H9 (cell line): ENCODE data around the gene RELCH. TPM values are rescaled to one million over a fixed set of nuclear protein-coding genes. Genes with fewer than 3 reads are reported as not detected.

ENCODE experiments used
- DNase-seq: peaks from one replicate; pipeline ENCODE4 v3.0.0-alpha.2; 2017
- H2AFZ ChIP-seq: one replicate; pipeline ENCODE4 v1.6.1; 2013; ENCODE audit warnings: mild to moderate bottlenecking, low read length, control low read depth, moderate library complexity
- H2AK5ac ChIP-seq: 2 replicates; pipeline ENCODE4 v1.6.1; 2013; ENCODE audit warnings: low read length, control low read depth, mixed read lengths; ENCODE audit not compliant: insufficient read length
- H2BK120ac ChIP-seq: one replicate; pipeline ENCODE4 v1.6.1; 2013; ENCODE audit warnings: low read depth, mild to moderate bottlenecking, low read length, control low read depth, inconsistent platforms; ENCODE audit not compliant: poor library complexity, severe bottlenecking
- H2BK12ac ChIP-seq: 2 replicates; pipeline ENCODE4 v1.6.1; 2013; ENCODE audit warnings: low read length, control low read depth, mixed read lengths, low read depth; ENCODE audit not compliant: insufficient read length
- H2BK15ac ChIP-seq: 2 replicates; pipeline ENCODE4 v1.6.1; 2013; ENCODE audit warnings: low read depth, low read length, control low read depth
- H2BK20ac ChIP-seq: one replicate; pipeline ENCODE4 v1.6.1; 2013; ENCODE audit warnings: low read depth, mild to moderate bottlenecking, low read length, control low read depth, inconsistent platforms; ENCODE audit not compliant: poor library complexity, severe bottlenecking
- H2BK5ac ChIP-seq: 2 replicates; pipeline ENCODE4 v1.6.1; 2013; ENCODE audit warnings: low read length, control low read depth, mixed read lengths; ENCODE audit not compliant: insufficient read length
- H3K14ac ChIP-seq: 2 replicates; pipeline ENCODE4 v1.6.1; 2013; ENCODE audit warnings: low read length, control low read depth; ENCODE audit not compliant: insufficient read depth
- H3K18ac ChIP-seq: 2 replicates; pipeline ENCODE4 v1.6.1; 2013; ENCODE audit warnings: low read depth, mild to moderate bottlenecking, mixed read lengths, low read length, control low read depth; ENCODE audit not compliant: insufficient read length
- H3K23ac ChIP-seq: 2 replicates; pipeline ENCODE4 v1.6.1; 2013; ENCODE audit warnings: low read length, control low read depth, mixed read lengths, low read depth; ENCODE audit not compliant: insufficient read length
- H3K23me2 ChIP-seq: 2 replicates; pipeline ENCODE4 v1.6.1; 2013; ENCODE audit warnings: low read depth, mild to moderate bottlenecking, mixed read lengths, low read length, control low read depth; ENCODE audit not compliant: insufficient read length, poor library complexity, severe bottlenecking
- H3K27ac ChIP-seq: 2 replicates; pipeline ENCODE4 v1.5.1; 2013; ENCODE audit warnings: low read length, control low read depth, mixed read lengths, low read depth; ENCODE audit not compliant: insufficient read length
- H3K27me3 ChIP-seq: 2 replicates; pipeline ENCODE4 v1.6.1; 2013; ENCODE audit warnings: low read length, control low read depth, inconsistent platforms; ENCODE audit not compliant: insufficient read depth
- H3K4ac ChIP-seq: 2 replicates; pipeline ENCODE4 v1.6.1; 2013; ENCODE audit warnings: low read depth, mild to moderate bottlenecking, control low read depth, inconsistent platforms, low read length, moderate library complexity
- H3K4me1 ChIP-seq: 2 replicates; pipeline ENCODE4 v1.6.1; 2013; ENCODE audit warnings: low read length, control low read depth, inconsistent platforms; ENCODE audit not compliant: insufficient read depth
- H3K4me2 ChIP-seq: 2 replicates; pipeline ENCODE4 v1.6.1; 2013; ENCODE audit warnings: low read length, control low read depth, mixed read lengths; ENCODE audit not compliant: insufficient read length, insufficient read depth
- H3K56ac ChIP-seq: 2 replicates; pipeline ENCODE4 v1.6.1; 2013; ENCODE audit warnings: low read depth, mild to moderate bottlenecking, mixed read lengths, low read length, control low read depth; ENCODE audit not compliant: insufficient read length
- H3K79me1 ChIP-seq: 2 replicates; pipeline ENCODE4 v1.6.1; 2013; ENCODE audit warnings: low read depth, mild to moderate bottlenecking, moderate library complexity, low read length, control low read depth, inconsistent platforms; ENCODE audit not compliant: insufficient read depth, poor library complexity, severe bottlenecking
- H3K79me2 ChIP-seq: 2 replicates; pipeline ENCODE4 v1.6.1; 2013; ENCODE audit warnings: low read length, control low read depth, inconsistent platforms; ENCODE audit not compliant: insufficient read depth
- H3K9ac ChIP-seq: 2 replicates; pipeline ENCODE4 v1.6.1; 2013; ENCODE audit warnings: low read length, control low read depth, mixed read lengths; ENCODE audit not compliant: insufficient read length; ENCODE audit errors: extremely low read depth
- H3K9me3 ChIP-seq: one replicate; pipeline ENCODE4 v1.6.1; 2013; ENCODE audit warnings: low read depth, low read length, inconsistent platforms; ENCODE audit not compliant: control insufficient read depth
- H3T11ph ChIP-seq: one replicate; pipeline ENCODE4 v1.6.1; 2013; ENCODE audit warnings: mild to moderate bottlenecking, low read length, control low read depth, inconsistent platforms
- H4K20me1 ChIP-seq: one replicate; pipeline ENCODE4 v1.6.1; 2013; ENCODE audit not compliant: control insufficient read depth, insufficient read length, insufficient read depth
- H4K5ac ChIP-seq: 2 replicates; pipeline ENCODE4 v1.6.1; 2013; ENCODE audit warnings: low read depth, mild to moderate bottlenecking, mixed read lengths, low read length, control low read depth; ENCODE audit not compliant: insufficient read length
- H4K8ac ChIP-seq: replicated peaks from 2 replicates; pipeline ENCODE4 v1.6.1; 2013; ENCODE audit warnings: low read length, control low read depth, mixed read lengths, low read depth; ENCODE audit not compliant: insufficient read length
- H4K91ac ChIP-seq: 2 replicates; pipeline ENCODE4 v1.6.1; 2013; ENCODE audit warnings: low read depth, mild to moderate bottlenecking, moderate library complexity, mixed read lengths, low read length, control low read depth; ENCODE audit not compliant: insufficient read length
- H3K27ac Mint-ChIP-seq, 3 experiments: 2 replicates in 2 of 3; 3 replicates in 1 of 3; pipeline ENCODE4 v1.8.0; 2020 to 2021; ENCODE audit warnings: mixed read lengths in 3 of 3, mild to moderate bottlenecking in 1 of 3, moderate library complexity in 1 of 3
- H3K27me3 Mint-ChIP-seq: 2 replicates; pipeline ENCODE4 v1.8.0; 2021; ENCODE audit warnings: low read depth, mild to moderate bottlenecking, moderate library complexity, mixed read lengths
- H3K36me3 Mint-ChIP-seq, 3 experiments: 2 replicates in 2 of 3; 3 replicates in 1 of 3; pipeline ENCODE4 v1.8.0; 2020 to 2021; ENCODE audit warnings: low read depth in 3 of 3, mixed read lengths in 3 of 3; ENCODE audit not compliant: insufficient read depth in 1 of 3
- H3K4me1 Mint-ChIP-seq, 2 experiments: 2 replicates each; pipeline ENCODE4 v1.8.0; 2020; ENCODE audit warnings: mixed read lengths in 2 of 2
- H3K4me3 Mint-ChIP-seq, 2 experiments: 2 replicates in 1 of 2; 3 replicates in 1 of 2; pipeline ENCODE4 v1.8.0; 2020 to 2021; ENCODE audit warnings: mild to moderate bottlenecking in 2 of 2, mixed read lengths in 2 of 2, moderate library complexity in 1 of 2
- H3K9me3 Mint-ChIP-seq, 2 experiments: 2 replicates in 1 of 2; 3 replicates in 1 of 2; pipeline ENCODE4 v1.8.0; 2020; ENCODE audit warnings: mild to moderate bottlenecking in 2 of 2, mixed read lengths in 2 of 2, moderate library complexity in 1 of 2
- total RNA-seq: library from RNA; stranded (reverse); gene quantifications from 2 replicates; pipeline ENCODE4 v1.2.1, GENCODE V29; 2021
- TF ChIP-seq, protein P1 (sequence below): fragments of 200-600 bp; sonication (generic); conservative IDR thresholded peaks from 3 replicates; pipeline ENCODE4 v1.8.0; 2021; ENCODE audit warnings: antibody characterized with exemption, mild to moderate bottlenecking

RELCH gene
- total RNA-seq, 1 experiment from 2014 or later: 32.3 TPM

DNA sequence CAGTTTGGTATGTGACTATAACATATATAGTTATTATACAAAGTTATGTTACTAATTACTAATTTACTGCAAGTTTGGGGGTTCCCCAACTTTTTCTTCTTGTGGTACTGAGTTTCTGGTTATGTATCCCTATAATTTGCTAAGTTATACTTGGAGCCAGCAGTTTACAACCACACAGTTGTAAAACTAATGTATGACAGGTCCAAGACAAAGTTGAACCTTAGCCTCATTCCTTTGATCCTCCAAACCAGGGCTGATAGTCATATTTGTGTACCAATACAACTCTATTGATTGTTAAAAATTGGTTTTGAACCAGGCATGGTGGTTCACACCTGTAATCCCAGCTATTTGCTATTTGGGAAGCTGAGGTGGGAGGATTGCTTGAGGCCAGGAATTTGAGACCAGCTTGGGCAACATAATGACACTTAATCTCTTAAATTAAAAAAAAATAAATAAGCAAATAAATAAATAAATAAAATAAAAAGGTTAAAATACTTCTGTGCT is 24.3 kb downstream of the RELCH start:
- Histone ChIP-seq H3K23ac (no peak overlapping the region), H3K79me1 (no peaks in the 10 kb centered on the region), H3K4me2 (no peak overlapping the region), H4K20me1 (no peaks in the 10 kb centered on the region), H2BK15ac (no peak overlapping the region), H2BK12ac (no peak overlapping the region), H4K91ac (no peak overlapping the region), H3K23me2 (no peaks in the 10 kb centered on the region), H3K27me3 (no peaks in the 10 kb centered on the region), H3K14ac (no peak overlapping the region), H3T11ph (no peak overlapping the region), H3K18ac (no peak overlapping the region), H2BK20ac (no peak overlapping the region), H3K79me2 (no peaks in the 10 kb centered on the region; the same call in 1 of the 2 replicates), H3K27ac (no peak overlapping the region), H3K9ac (no peak overlapping the region), H4K8ac (no peak overlapping the region), H2AFZ (no peak overlapping the region), H2AK5ac (no peak overlapping the region), H3K4ac (no peak overlapping the region), H2BK5ac (no peak overlapping the region), H4K5ac (no peak overlapping the region), H3K9me3 (no peaks in the 10 kb centered on the region), H3K4me1 (no peaks in the 10 kb centered on the region; the same call in 1 of the 2 replicates), H3K56ac (no peak overlapping the region), H2BK120ac (no peak overlapping the region)
- Mint-ChIP-seq H3K4me3 (no peak overlapping the region), H3K27ac (no peak overlapping the region), H3K9me3 (0 out of 5 replicates have a peak, but pooled peaks cover 0 to 2% of the 10 kb centered on the region in 2 experiments), H3K27me3 (no peaks in the 10 kb centered on the region), H3K36me3 (peaks cover 7 to 22% (median 16%) of the 10 kb centered on the region in 3 experiments; a peak in 5 of 7 replicates), H3K4me1 (peaks cover 5 to 7% of the 10 kb centered on the region in 2 experiments; a peak in 3 of 4 replicates)
- TF ChIP-seq, protein P1, sequence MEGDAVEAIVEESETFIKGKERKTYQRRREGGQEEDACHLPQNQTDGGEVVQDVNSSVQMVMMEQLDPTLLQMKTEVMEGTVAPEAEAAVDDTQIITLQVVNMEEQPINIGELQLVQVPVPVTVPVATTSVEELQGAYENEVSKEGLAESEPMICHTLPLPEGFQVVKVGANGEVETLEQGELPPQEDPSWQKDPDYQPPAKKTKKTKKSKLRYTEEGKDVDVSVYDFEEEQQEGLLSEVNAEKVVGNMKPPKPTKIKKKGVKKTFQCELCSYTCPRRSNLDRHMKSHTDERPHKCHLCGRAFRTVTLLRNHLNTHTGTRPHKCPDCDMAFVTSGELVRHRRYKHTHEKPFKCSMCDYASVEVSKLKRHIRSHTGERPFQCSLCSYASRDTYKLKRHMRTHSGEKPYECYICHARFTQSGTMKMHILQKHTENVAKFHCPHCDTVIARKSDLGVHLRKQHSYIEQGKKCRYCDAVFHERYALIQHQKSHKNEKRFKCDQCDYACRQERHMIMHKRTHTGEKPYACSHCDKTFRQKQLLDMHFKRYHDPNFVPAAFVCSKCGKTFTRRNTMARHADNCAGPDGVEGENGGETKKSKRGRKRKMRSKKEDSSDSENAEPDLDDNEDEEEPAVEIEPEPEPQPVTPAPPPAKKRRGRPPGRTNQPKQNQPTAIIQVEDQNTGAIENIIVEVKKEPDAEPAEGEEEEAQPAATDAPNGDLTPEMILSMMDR: no peak
- DNase-seq: no peak
